Sigmoid colon (tissue), 4 donors: ENCODE measurements around the gene PPP1R16B.

Experiments used
- CTCF ChIP-seq, 4 experiments: fragments of 450-650 bp in 3 of 4; fragments of 200-600 bp in 1 of 4; IDR thresholded peaks; one replicate each; pipeline ENCODE4 v1.5.1; 2016 to 2019; ENCODE audit warnings: antibody characterized with exemption in 4 of 4, mild to moderate bottlenecking in 3 of 4, moderate library complexity in 2 of 4
- EP300 ChIP-seq, 4 donors: sonication (generic); formaldehyde crosslinking; IDR thresholded peaks; one replicate each; pipeline ENCODE4 v1.6.1; 2017; ENCODE audit warnings: antibody characterized with exemption in 4 of 4
- POLR2A ChIP-seq, 2 donors: fragments of 450-650 bp; IDR thresholded peaks; one replicate each; pipeline ENCODE4 v1.6.1; 2016; ENCODE audit warnings: antibody characterized with exemption in 2 of 2, mild to moderate bottlenecking in 2 of 2, moderate library complexity in 2 of 2

- TF ChIP-seq CTCF (IDR thresholded peaks at IDR 0.05) (no peak), POLR2A (IDR thresholded peaks at IDR 0.05) (no peak), EP300 (IDR thresholded peaks at IDR 0.05) (no peak)
Observed at GRCh38 chr20:38791291-38791690, 14.2 kb upstream of the PPP1R16B start.
